Upper lobe of left lung (tissue), 6 donors: Measurements from ENCODE around the gene SSTR3. TPM values are rescaled to one million over a fixed set of nuclear protein-coding genes. Genes with fewer than 3 reads are reported as not detected.

Source experiments
- ATAC-seq, 2 donors: fragments of 200-7000 bp; cut with Tn5 transposase; one replicate each; pipeline ENCODE4 v1.9.1; 2022; ENCODE audit warnings: mild to moderate bottlenecking in 2 of 2, moderate library complexity in 2 of 2; ENCODE audit not compliant: low FRiP score in 2 of 2
- DNase-seq, 2 donors: peaks; one replicate each; pipeline ENCODE4 v3.0.0-alpha.2; 2019 to 2020
- H3K27ac ChIP-seq, 4 donors: fragments of 200-600 bp; sonication (generic); one replicate each; pipeline ENCODE4 v1.5.1; 2016 to 2019
- H3K27me3 ChIP-seq, 4 donors: fragments of 200-600 bp; sonication (generic); one replicate each; pipeline ENCODE4 v1.5.1; 2017 to 2019
- H3K36me3 ChIP-seq, 4 donors: fragments of 200-600 bp; sonication (generic); one replicate each; pipeline ENCODE4 v1.5.1; 2016 to 2019
- H3K4me1 ChIP-seq, 4 donors: fragments of 200-600 bp; sonication (generic); one replicate each; pipeline ENCODE4 v1.5.1; 2018 to 2019
- H3K4me3 ChIP-seq, 4 donors: fragments of 200-600 bp; sonication (generic); one replicate each; pipeline ENCODE4 v1.5.1; 2017 to 2019; ENCODE audit warnings: mild to moderate bottlenecking in 2 of 4, moderate library complexity in 1 of 4
- H3K9me3 ChIP-seq, 4 donors: fragments of 200-600 bp; sonication (generic); one replicate each; pipeline ENCODE4 v1.5.1; 2018 to 2019
- CTCF ChIP-seq, 6 experiments: fragments of 450-650 bp in 4 of 6; fragments of 200-600 bp in 2 of 6; sonication (generic) in 2 of 6; IDR thresholded peaks; one replicate each; pipeline ENCODE4 v1.5.1; 2016 to 2019; ENCODE audit warnings: antibody characterized with exemption in 6 of 6
- EP300 ChIP-seq, 4 donors: sonication (generic); formaldehyde crosslinking; IDR thresholded peaks; one replicate each; pipeline ENCODE4 v1.5.1; 2017; ENCODE audit warnings: antibody characterized with exemption in 4 of 4, control low read depth in 2 of 4
- POLR2A ChIP-seq, 4 donors: fragments of 450-650 bp; IDR thresholded peaks; one replicate each; pipeline ENCODE4 v1.5.1; 2016 to 2017; ENCODE audit warnings: antibody characterized with exemption in 4 of 4, mild to moderate bottlenecking in 2 of 4
- POLR2AphosphoS5 ChIP-seq, 2 donors: sonication (generic); formaldehyde crosslinking; IDR thresholded peaks; one replicate each; pipeline ENCODE4 v1.5.1; 2017; ENCODE audit warnings: antibody characterized with exemption in 2 of 2
- WGBS, 2 donors: methylation state at CpG; one replicate each; pipeline ENCODE4 v1.1.5; 2017 to 2018; 5-methylcytosine and 5-hydroxymethylcytosine counted together
- total RNA-seq, 6 donors: library from RNA; depleted of rRNA in 4 of 6; stranded (reverse); fragments of >200 nt in 4 of 6; gene quantifications; one replicate each; pipeline versions ENCODE4 v1.1.0 to v1.2.1, GENCODE V29; 2016 to 2021
- donor health status: DM: no; HTN: no; CAD: no; lungs with moderate emphysema.
- donor health status: DM: no; HTN: yes; CAD: no; lungs with severe emphysema.

SSTR3 gene
- total RNA-seq, 6 donors from 2014 or later = 0.06 to 0.13 TPM; not detected in 4

- no peaks in the 10 kb centered on the region for H3K4me1 ChIP-seq
Observed at GRCh38 chr22:37206118-37206840, 6.0 kb downstream of the SSTR3 start.

DNA sequence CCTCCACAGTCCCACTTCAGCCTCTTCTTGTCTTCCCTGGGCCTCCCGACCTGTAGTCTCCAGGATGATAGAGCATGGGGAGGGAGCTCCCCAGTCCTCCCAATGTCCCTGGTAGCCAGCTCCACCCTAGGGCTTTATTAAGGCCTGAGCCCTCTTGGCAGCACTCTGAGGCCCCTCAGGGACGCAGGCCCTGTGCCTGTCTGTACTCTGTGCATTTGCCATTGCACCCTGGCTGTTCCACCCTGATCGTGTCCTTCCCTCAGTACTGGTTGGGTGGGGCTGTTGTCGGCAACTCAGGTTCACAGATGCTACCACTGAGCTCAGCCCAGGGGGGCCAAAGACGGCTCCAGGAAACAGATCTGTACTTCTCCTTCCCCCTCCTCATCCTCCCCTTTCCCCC lies 7.2 kb downstream of the SSTR3 start:
- 74 to 87% methylated on average over 4 to 5 of the region's 5 CpGs for WGBS, 2 donors
- no peak overlapping the region for H3K4me3 ChIP-seq
- H3K9me3 ChIP-seq = no peaks in the 10 kb centered on the region
- H3K36me3 ChIP-seq = no peaks in the 10 kb centered on the region
- TF ChIP-seq EP300 (IDR thresholded peaks at IDR 0.05) = no peak
- TF ChIP-seq POLR2AphosphoS5 (IDR thresholded peaks at IDR 0.05) = no peak
- TF ChIP-seq CTCF (IDR thresholded peaks at IDR 0.05) = no peak
- TF ChIP-seq POLR2A (IDR thresholded peaks at IDR 0.05) = no peak
- DNase-seq (no peak), ATAC-seq (no peak)
- no peaks in the 10 kb centered on the region for H3K27me3 ChIP-seq
- H3K27ac ChIP-seq = no peak overlapping the region
- peaks cover 0 to under 1% (median 0%) of the 10 kb centered on the region in 4 donors for H3K4me1 ChIP-seq

More at GRCh38 chr22:37206118-37206840, 6.0 kb downstream of the SSTR3 start:
- no peak for TF ChIP-seq EP300 (IDR thresholded peaks at IDR 0.05)
- no peak for TF ChIP-seq CTCF (IDR thresholded peaks at IDR 0.05)
- no peak for TF ChIP-seq POLR2AphosphoS5 (IDR thresholded peaks at IDR 0.05)
- no peak for TF ChIP-seq POLR2A (IDR thresholded peaks at IDR 0.05)
- no peaks in the 10 kb centered on the region for H3K9me3 ChIP-seq
- no peak overlapping the region for H3K27ac ChIP-seq
- H3K27me3 ChIP-seq = no peaks in the 10 kb centered on the region
- 86 to 88% methylated on average over 14 to 15 of the region's 16 CpGs for WGBS, 2 donors
- ATAC-seq = no peak
- peak in 1 of 2 donors; percentile 60 for DNase-seq
- H3K4me3 ChIP-seq = no peak overlapping the region
- H3K36me3 ChIP-seq = no peaks in the 10 kb centered on the region

DNA sequence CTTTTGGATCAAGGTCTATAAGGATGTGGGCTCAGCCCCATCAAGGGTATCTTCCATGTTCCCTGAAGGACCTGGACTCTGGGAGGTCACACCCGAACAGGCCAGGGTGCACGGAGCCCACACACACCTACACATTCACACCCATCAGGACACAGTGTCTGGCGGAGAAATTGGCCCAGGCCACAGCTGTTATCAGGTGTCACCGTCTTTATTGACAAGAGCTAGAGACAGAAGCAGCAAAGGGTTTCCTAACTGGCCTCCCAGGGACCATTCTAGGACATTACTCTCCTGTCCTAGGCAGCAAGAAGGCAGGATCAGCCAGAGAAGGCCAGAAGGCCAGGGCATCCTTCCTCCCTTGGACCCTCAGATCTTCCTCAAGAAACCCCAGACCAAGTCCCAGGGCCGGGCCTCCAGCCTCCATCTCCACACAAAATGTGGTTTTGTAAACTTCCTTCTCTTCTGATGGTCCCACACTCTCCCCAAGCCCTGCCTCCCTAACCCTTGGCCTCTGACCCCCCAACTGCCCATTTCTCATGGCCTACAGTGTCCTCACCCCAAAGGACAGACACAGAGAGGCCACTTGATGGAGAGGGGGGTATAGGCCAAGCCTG lies 8.1 kb downstream of the SSTR3 start:
- WGBS, 2 donors = 79 to 84% methylated on average over 4 to 5 of the region's 5 CpGs
- no peak for DNase-seq
- H3K36me3 ChIP-seq = no peaks in the 10 kb centered on the region

DNA sequence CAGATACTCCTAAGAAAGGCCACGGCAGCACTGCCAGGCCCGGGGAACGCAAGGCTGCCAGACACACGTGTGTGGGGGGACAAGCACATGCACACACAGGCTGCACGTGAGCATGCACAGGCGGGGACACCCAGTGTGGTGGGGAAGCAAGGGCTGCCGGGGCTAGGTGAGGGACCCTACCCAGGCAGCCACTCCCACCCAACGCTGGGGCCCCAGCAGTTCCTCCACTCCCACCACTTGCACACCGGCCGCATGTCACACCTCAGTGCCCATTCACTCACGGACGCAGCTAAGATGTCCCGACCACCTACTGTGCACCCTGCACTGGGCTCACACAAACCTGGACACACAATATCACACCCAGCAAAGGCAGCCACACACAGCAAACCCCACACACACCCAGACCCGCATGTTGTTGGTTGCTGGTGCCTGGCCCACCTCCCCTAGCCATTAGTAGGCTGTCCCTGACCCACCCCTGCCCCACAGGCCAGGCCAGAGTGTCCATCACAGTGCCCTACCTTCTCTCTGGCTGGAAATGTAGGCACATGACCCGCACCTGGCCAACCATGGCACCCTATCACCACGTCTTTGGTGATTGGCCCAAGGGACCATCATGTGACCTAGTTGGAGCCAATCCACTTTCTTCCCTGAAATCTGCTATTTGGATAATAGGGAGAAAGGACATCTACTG lies 8.8 kb downstream of the SSTR3 start:
- H3K36me3 ChIP-seq = no peaks in the 10 kb centered on the region
- no peaks in the 10 kb centered on the region for H3K27me3 ChIP-seq
- DNase-seq (peak in 1 of 2 donors; percentile 52), ATAC-seq (no peak)
- no peak overlapping the region for H3K27ac ChIP-seq
- no peak overlapping the region for H3K4me3 ChIP-seq
- no peaks in the 10 kb centered on the region for H3K9me3 ChIP-seq
- H3K4me1 ChIP-seq = peaks cover 4 to 12% (median 5%) of the 10 kb centered on the region in 4 donors
- WGBS, 2 donors = 82 to 89% methylated on average over 11 to 15 of the region's 16 CpGs
- TF ChIP-seq EP300 (IDR thresholded peaks at IDR 0.05) (no peak), POLR2AphosphoS5 (IDR thresholded peaks at IDR 0.05) (no peak), POLR2A (IDR thresholded peaks at IDR 0.05) (no peak), CTCF (IDR thresholded peaks at IDR 0.05) (no peak)

More for the DNA sequence above, 8.1 kb downstream of the SSTR3 start:
- no peak for ATAC-seq
- H3K4me3 ChIP-seq = no peak overlapping the region
- no peaks in the 10 kb centered on the region for H3K9me3 ChIP-seq
- no peaks in the 10 kb centered on the region for H3K27me3 ChIP-seq
- H3K4me1 ChIP-seq = peaks cover 4 to 6% (median 5%) of the 10 kb centered on the region in 4 donors
- no peak for TF ChIP-seq EP300 (IDR thresholded peaks at IDR 0.05)
- no peak for TF ChIP-seq POLR2A (IDR thresholded peaks at IDR 0.05)
- no peak for TF ChIP-seq CTCF (IDR thresholded peaks at IDR 0.05)
- no peak for TF ChIP-seq POLR2AphosphoS5 (IDR thresholded peaks at IDR 0.05)
- no peak overlapping the region for H3K27ac ChIP-seq
